GM13976 (cell line): ENCODE measurements around the gene TYW1.
"Not testable (repeated sequence)": the region's sequence is repeated elsewhere in the genome, so short reads cannot be mapped to it uniquely, and the experiment has no call there.

ENCODE experiments used
- DNase-seq: peaks from one replicate; pipeline ENCODE4 v3.0.0; 2012; ENCODE audit warnings: low spot score
- CTCF ChIP-seq: IDR thresholded peaks from 2 replicates; pipeline ENCODE4 v1.5.1; 2012; ENCODE audit warnings: borderline replicate concordance, mild to moderate bottlenecking; ENCODE audit not compliant: insufficient read depth; ENCODE audit errors: extremely low read depth, missing control alignments, control extremely low read depth
- in situ Hi-C: fragments of 300-500 bp; cut with MboI; formaldehyde crosslinking; loops from one replicate; pipeline ENCODE4 v1.12.0; 2022; ENCODE audit warnings: low sequenced_read_pairs, mixed read lengths, inconsistent platforms; ENCODE audit not compliant: unreplicated experiment

TYW1 gene

GRCh38 chr7:66970310-66970709 is 26.3 kb upstream of the TYW1 start:
- in situ Hi-C loops, result no loop called here
- no peak for DNase-seq
- no peak for TF ChIP-seq CTCF

GRCh38 chr7:66974986-66975590 is 21.5 kb upstream of the TYW1 start:
- DNase-seq, result no peak
- no peak for TF ChIP-seq CTCF
- in situ Hi-C loops, result no loop called here

- DNase-seq, in situ Hi-C loops: not testable (repeated sequence)
Observed at GRCh38 chr7:66978312-66978711, 18.3 kb upstream of the TYW1 start.

- DNase-seq, in situ Hi-C loops: not testable (repeated sequence)
Observed at GRCh38 chr7:66979013-66979412, 17.6 kb upstream of the TYW1 start.

- in situ Hi-C loops, DNase-seq: not testable (repeated sequence)
Observed at GRCh38 chr7:66980336-66980735, 16.3 kb upstream of the TYW1 start.

- in situ Hi-C loops, DNase-seq: not testable (repeated sequence)
Observed at GRCh38 chr7:66989552-66989951, 7.1 kb upstream of the TYW1 start.

- in situ Hi-C loops, DNase-seq: not testable (repeated sequence)
Observed at GRCh38 chr7:66994051-66994450, 2.6 kb upstream of the TYW1 start.

- in situ Hi-C loops, DNase-seq: not testable (repeated sequence)
- peak; percentile 14 for TF ChIP-seq CTCF
Observed at GRCh38 chr7:66994691-66995049, 2.0 kb upstream of the TYW1 start.

GRCh38 chr7:66995050-66995776 is 1.4 kb upstream of the TYW1 start, which contains the start of gene SBDS:
Gene SBDS, minus strand, starts transcription at chr7:66995586. Its CDS starts 169 bp downstream, at chr7:66995417.
- in situ Hi-C loops, result not testable (repeated sequence)
- peak; percentile 77 for DNase-seq

GRCh38 chr7:67000601-67001258 is 4.1 kb downstream of the TYW1 start:
- in situ Hi-C loops, DNase-seq: not testable (repeated sequence)

- DNase-seq, in situ Hi-C loops: not testable (repeated sequence)
Observed at GRCh38 chr7:67004145-67004544, 7.5 kb downstream of the TYW1 start.
